COLO829 (cell line): ENCODE data around the gene INSC.
A peak's percentile ranks its signal among the peaks of the same experiment; 100 is the strongest.

ENCODE experiments used
- DNase-seq: peaks from one replicate; pipeline ENCODE4 v3.0.0; 2012; ENCODE audit warnings: low spot score

Gene INSC

GRCh38 chr11:15189641-15190365, 75.1 kb downstream of the INSC start:
- DNase-seq, result no peak

GRCh38 chr11:15190611-15191010, 75.9 kb downstream of the INSC start:
- DNase-seq, result no peak

- no peak for DNase-seq
Observed at GRCh38 chr11:15192005-15192556, 77.4 kb downstream of the INSC start.

- DNase-seq, result no peak
Observed at GRCh38 chr11:15194671-15195415, 80.1 kb downstream of the INSC start.

GRCh38 chr11:15195454-15196200, 80.9 kb downstream of the INSC start:
- DNase-seq, result no peak

- no peak for DNase-seq
Observed at GRCh38 chr11:15196704-15197103, 82.0 kb downstream of the INSC start.

GRCh38 chr11:15197696-15198095, 83.0 kb downstream of the INSC start:
- DNase-seq, result no peak

GRCh38 chr11:15198284-15198683, 83.6 kb downstream of the INSC start:
- DNase-seq, result no peak

GRCh38 chr11:15199693-15200092, 85.0 kb downstream of the INSC start:
- peak; percentile 78 for DNase-seq

- no peak for DNase-seq
Observed at GRCh38 chr11:15200696-15201095, 86.0 kb downstream of the INSC start.

- no peak for DNase-seq
Observed at GRCh38 chr11:15201586-15201985, 86.9 kb downstream of the INSC start.

GRCh38 chr11:15202626-15203025, 87.9 kb downstream of the INSC start:
- no peak for DNase-seq

GRCh38 chr11:15204711-15205110, 90.0 kb downstream of the INSC start:
- DNase-seq, result no peak

GRCh38 chr11:15206791-15207190, 92.1 kb downstream of the INSC start:
- DNase-seq, result no peak

GRCh38 chr11:15208378-15209222, 93.9 kb downstream of the INSC start:
- DNase-seq, result peak; percentile 79

GRCh38 chr11:15212876-15213275, 98.2 kb downstream of the INSC start:
- no peak for DNase-seq

- peak; percentile 56 for DNase-seq
Observed at GRCh38 chr11:15213471-15214231, 98.9 kb downstream of the INSC start.

GRCh38 chr11:15215005-15215404, 100.3 kb downstream of the INSC start:
- DNase-seq, result no peak

- DNase-seq, result peak; percentile 18
Observed at GRCh38 chr11:15216678-15217077, 102.0 kb downstream of the INSC start.

- no peak for DNase-seq
Observed at GRCh38 chr11:15217416-15217815, 102.7 kb downstream of the INSC start.

- DNase-seq, result no peak
Observed at GRCh38 chr11:15222777-15223176, 108.1 kb downstream of the INSC start.
